ENCODE measurements around the gene MCCC1. TPM values are rescaled to one million over a fixed set of nuclear protein-coding genes. Genes with fewer than 3 reads are reported as not detected.

The MCCC1 gene
- total and polyA plus RNA-seq, 9 donors: 11.6 to 18.0 (median 13.6) TPM

DNA sequence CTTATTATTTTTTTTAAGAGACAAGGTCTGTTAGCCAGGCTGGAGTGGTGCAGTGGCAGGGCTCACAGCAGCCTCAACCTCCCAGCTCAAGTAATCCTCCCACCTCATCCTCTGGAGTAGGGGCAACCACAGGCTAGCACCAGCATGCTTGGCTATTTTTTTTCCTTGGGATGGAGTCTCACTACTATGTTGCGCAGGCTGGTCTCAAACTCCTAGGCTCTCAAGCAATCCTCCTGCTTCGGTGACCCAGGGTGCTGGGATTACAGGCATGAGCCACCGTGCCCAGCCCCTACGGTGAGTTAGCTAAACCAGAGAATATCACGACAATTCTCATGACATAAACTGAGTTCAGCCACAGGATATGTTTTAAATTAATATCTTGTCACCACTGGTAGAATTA lies 120.9 kb downstream of the MCCC1 start:
- H3K27ac ChIP-seq (ENCODE audit: low read length): no peak overlapping the region
- DNase-seq: no peak
- no peaks in the 10 kb centered on the region for H3K9me3 ChIP-seq (replicated peaks; ENCODE audit: control insufficient read depth, low read depth, low read length)
- H3K4me1 ChIP-seq (ENCODE audit: control insufficient read depth, insufficient read depth, low read length): peaks cover 15% of the 10 kb centered on the region
- H3K27me3 ChIP-seq (ENCODE audit: control insufficient read depth, insufficient read depth, low read length): no peaks in the 10 kb centered on the region
- H3K4me3 ChIP-seq (ENCODE audit: low read length): no peak overlapping the region
- no peaks in the 10 kb centered on the region for H3K36me3 ChIP-seq (ENCODE audit: control insufficient read depth, insufficient read depth, low read length)
- no CpG with 5 or more reads among the region's 5 CpGs for WGBS (ENCODE audit: insufficient coverage)

DNA sequence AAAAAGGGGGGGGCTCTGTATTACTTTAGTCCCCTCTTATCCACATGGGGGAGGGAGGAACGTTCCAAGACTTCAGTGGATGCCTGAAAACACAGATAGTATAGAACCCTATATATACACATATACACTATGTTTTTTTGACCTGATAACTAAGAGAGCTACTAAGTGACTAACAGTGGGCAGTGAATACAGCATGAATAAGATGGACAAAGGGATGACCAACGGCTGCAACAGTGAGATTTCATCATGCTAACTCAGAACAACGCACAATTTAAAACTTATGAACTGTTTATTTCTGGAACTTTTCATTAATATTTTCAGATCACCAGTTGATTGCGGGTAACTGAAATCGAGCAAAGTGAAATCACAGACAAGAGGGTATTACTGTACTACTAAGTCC lies 126.2 kb downstream of the MCCC1 start:
- Histone ChIP-seq H3K36me3 (ENCODE audit: control insufficient read depth, insufficient read depth, low read length) (no peaks in the 10 kb centered on the region), H3K27ac (ENCODE audit: low read length) (no peak overlapping the region), H3K27me3 (ENCODE audit: control insufficient read depth, insufficient read depth, low read length) (no peaks in the 10 kb centered on the region), H3K4me3 (ENCODE audit: low read length) (no peak overlapping the region), H3K9me3 (replicated peaks; ENCODE audit: control insufficient read depth, low read depth, low read length) (no peaks in the 10 kb centered on the region), H3K4me1 (ENCODE audit: control insufficient read depth, insufficient read depth, low read length) (no peaks in the 10 kb centered on the region)
- DNase-seq: no peak
- 80% methylated on average over 1 of the region's 5 CpGs for WGBS (ENCODE audit: insufficient coverage)

DNA sequence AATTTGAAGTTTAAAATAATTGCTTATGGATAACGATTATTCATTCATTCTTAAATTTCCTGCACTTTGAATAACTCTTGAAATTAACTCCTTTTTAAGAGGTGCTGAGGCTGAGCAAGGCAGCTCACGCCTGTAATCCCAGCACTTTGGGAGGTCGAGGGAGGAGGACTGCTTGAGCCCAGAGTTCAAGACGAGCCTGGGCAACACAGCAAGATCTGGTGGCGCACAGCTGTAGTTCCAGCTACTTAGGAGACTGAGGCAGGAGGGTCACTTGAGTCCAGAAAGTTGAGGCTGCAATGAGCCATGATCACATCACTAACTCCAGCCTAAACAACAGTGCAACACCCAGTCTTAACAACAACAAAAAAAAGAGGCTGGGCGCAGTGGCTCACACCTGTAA lies 126.9 kb downstream of the MCCC1 start:
- no peak overlapping the region for H3K27ac ChIP-seq (ENCODE audit: low read length)
- H3K9me3 ChIP-seq (replicated peaks; ENCODE audit: control insufficient read depth, low read depth, low read length): no peaks in the 10 kb centered on the region
- H3K27me3 ChIP-seq (ENCODE audit: control insufficient read depth, insufficient read depth, low read length): no peaks in the 10 kb centered on the region
- H3K4me1 ChIP-seq (ENCODE audit: control insufficient read depth, insufficient read depth, low read length): no peaks in the 10 kb centered on the region
- H3K4me3 ChIP-seq (ENCODE audit: low read length): no peak overlapping the region
- no peaks in the 10 kb centered on the region for H3K36me3 ChIP-seq (ENCODE audit: control insufficient read depth, insufficient read depth, low read length)
- 89% methylated on average over 3 of the region's 6 CpGs for WGBS (ENCODE audit: insufficient coverage)
- DNase-seq: no peak

DNA sequence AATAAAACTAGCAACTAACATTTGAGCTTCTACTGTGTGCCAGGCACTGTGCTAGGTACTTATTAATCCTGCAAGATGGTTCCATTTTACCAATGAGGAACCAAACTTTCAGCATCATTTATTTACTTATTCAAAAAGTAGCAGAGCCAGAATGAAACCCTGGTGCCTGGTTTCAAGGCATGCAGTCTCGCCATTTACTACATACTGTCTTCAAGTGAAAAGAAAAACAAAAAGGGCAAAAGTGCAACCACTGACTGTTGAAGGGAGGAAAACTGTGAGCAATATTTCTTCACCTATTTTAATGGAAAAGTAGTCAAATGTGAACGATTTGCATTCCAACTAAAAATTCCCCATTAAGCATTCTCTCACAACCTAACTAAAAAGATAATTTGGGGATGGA lies 127.7 kb downstream of the MCCC1 start:
- no peaks in the 10 kb centered on the region for H3K4me1 ChIP-seq (ENCODE audit: control insufficient read depth, insufficient read depth, low read length)
- H3K27ac ChIP-seq (ENCODE audit: low read length): no peak overlapping the region
- no peaks in the 10 kb centered on the region for H3K36me3 ChIP-seq (ENCODE audit: control insufficient read depth, insufficient read depth, low read length)
- no peaks in the 10 kb centered on the region for H3K9me3 ChIP-seq (replicated peaks; ENCODE audit: control insufficient read depth, low read depth, low read length)
- DNase-seq: no peak
- no peaks in the 10 kb centered on the region for H3K27me3 ChIP-seq (ENCODE audit: control insufficient read depth, insufficient read depth, low read length)
- no peak overlapping the region for H3K4me3 ChIP-seq (ENCODE audit: low read length)
- no CpG with 5 or more reads among the region's 2 CpGs for WGBS (ENCODE audit: insufficient coverage)

DNA sequence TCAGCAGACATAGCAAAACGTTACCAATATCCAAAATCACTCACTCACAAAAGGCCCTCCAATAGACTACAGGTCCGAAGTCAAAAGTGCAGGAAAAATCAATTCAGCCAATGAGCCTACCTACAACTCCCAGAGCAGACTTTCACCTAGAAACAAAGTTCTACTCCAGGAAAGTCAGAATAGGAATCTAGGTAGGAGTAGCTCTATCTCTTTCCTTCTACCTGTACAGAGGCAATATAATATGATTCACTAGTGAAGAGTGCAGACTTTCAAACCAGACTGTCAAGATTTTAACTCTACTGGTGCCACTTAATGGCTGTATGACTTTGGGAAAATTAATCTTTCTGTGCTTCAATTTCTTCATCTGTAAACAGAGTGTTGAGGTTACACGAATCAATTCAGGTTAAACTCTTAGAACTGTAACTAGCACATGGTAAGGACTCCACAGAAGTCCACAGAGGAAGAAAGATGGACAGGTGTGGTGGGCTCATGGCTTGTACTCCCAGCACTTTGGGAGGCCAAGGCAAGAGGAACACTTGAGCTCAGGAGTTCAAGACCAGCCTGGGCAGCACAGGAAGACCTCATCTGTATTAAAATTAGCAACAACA lies 128.4 kb downstream of the MCCC1 start:
- Histone ChIP-seq H3K4me1 (ENCODE audit: control insufficient read depth, insufficient read depth, low read length) (no peaks in the 10 kb centered on the region), H3K9me3 (replicated peaks; ENCODE audit: control insufficient read depth, low read depth, low read length) (no peaks in the 10 kb centered on the region), H3K4me3 (ENCODE audit: low read length) (no peak overlapping the region), H3K27me3 (ENCODE audit: control insufficient read depth, insufficient read depth, low read length) (no peaks in the 10 kb centered on the region), H3K36me3 (ENCODE audit: control insufficient read depth, insufficient read depth, low read length) (no peaks in the 10 kb centered on the region), H3K27ac (ENCODE audit: low read length) (no peak overlapping the region)
- no CpG with 5 or more reads among the region's 3 CpGs for WGBS (ENCODE audit: insufficient coverage)
- no peak for DNase-seq

DNA sequence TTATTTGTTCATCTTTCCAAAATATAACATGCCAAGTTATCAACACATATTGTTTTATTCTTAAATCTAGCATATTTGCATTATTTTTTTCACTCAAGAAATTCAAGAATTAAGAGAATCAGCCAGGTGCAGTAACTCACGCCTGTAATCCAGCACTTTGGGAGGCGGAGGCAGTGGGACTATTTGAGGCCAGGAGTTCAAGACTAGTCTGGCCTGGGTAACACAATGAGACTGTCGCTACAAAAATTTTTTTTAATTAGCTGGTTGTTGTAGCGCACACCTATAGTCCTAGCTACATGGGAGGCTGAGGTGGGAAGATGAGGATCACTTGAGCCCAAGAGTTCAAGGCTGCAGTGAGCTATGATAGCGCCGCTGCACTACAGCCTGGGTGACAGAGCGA lies 129.4 kb downstream of the MCCC1 start:
- WGBS (ENCODE audit: insufficient coverage): 100% methylated on average over 2 of the region's 7 CpGs
- Histone ChIP-seq H3K27ac (ENCODE audit: low read length) (no peak overlapping the region), H3K9me3 (replicated peaks; ENCODE audit: control insufficient read depth, low read depth, low read length) (no peaks in the 10 kb centered on the region), H3K4me3 (ENCODE audit: low read length) (no peak overlapping the region), H3K27me3 (ENCODE audit: control insufficient read depth, insufficient read depth, low read length) (no peaks in the 10 kb centered on the region), H3K36me3 (ENCODE audit: control insufficient read depth, insufficient read depth, low read length) (no peaks in the 10 kb centered on the region), H3K4me1 (ENCODE audit: control insufficient read depth, insufficient read depth, low read length) (no peaks in the 10 kb centered on the region)
- DNase-seq: no peak

DNA sequence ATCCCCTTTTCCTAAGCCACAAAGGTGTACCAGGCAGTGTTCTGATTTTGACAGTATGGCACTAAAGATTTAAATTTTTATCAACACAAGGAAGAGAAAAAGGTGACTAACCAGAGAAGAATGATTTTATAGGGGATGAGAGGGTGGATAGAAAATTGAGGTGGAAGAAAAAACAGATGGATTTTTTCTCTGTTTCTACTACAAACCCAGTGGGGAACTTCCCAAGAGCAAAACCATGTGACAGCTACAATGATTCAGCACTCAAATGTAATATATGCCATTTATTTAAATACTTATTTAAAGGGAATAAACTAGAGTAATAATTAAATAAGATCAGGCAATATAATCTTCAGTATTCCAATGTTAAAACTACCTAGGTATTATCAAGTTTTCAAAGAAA lies 130.0 kb downstream of the MCCC1 start:
- no peaks in the 10 kb centered on the region for H3K36me3 ChIP-seq (ENCODE audit: control insufficient read depth, insufficient read depth, low read length)
- H3K27ac ChIP-seq (ENCODE audit: low read length): no peak overlapping the region

DNA sequence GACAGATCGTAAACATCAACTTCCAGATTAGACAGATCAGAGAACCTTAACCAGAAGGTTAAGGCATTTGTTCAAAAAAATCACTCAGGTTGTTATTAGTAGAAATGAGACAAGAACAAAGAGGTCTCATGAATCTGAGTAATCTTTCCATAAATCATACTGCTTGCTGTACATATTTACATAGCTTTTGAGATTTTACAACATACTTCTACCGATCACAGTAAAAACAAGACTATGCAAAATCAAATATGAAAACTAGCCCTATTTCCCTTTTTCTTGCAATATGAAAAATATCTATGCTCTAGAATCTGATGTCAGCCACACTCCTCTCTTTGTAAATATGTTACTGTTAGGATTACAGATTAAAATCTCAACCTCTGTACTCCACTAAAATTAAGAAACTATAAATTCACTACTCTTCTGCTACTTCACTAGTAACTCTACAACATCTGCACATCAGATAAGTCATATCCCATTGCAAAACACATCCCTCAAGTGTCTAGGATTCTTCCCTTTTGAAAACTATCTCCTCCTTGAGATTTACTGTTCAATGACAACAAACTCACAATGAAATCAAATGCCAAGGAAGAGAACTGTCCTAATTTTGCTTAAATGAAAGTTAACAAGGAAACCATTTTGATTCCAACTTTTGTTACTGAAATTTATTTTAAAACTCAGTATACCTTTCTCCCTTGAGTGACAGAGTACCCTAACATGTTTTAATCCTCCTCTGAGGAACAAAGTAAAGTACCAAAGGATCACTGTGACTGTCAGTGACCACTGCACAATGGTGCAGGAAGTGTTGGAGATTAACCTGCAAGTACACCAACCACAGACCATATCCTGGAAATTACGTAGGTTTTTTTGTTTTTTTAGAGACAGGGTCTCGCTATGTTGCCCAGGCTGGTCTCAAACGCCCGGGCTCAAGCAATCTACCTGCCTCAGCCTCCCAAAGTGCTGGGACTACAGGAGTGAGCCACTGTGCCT lies 131.8 kb downstream of the MCCC1 start:
- no peak overlapping the region for H3K27ac ChIP-seq (ENCODE audit: low read length)
- no peak overlapping the region for H3K4me3 ChIP-seq (ENCODE audit: low read length)
- DNase-seq: no peak
- H3K4me1 ChIP-seq (ENCODE audit: control insufficient read depth, insufficient read depth, low read length): no peaks in the 10 kb centered on the region
- H3K36me3 ChIP-seq (ENCODE audit: control insufficient read depth, insufficient read depth, low read length): peaks cover under 1% of the 10 kb centered on the region
- WGBS (ENCODE audit: insufficient coverage): 70% methylated on average over 2 of the region's 6 CpGs
- H3K27me3 ChIP-seq (ENCODE audit: control insufficient read depth, insufficient read depth, low read length): no peaks in the 10 kb centered on the region
- no peaks in the 10 kb centered on the region for H3K9me3 ChIP-seq (replicated peaks; ENCODE audit: control insufficient read depth, low read depth, low read length)

More for the DNA sequence above, 130.0 kb downstream of the MCCC1 start:
- DNase-seq: no peak
- no peak overlapping the region for H3K4me3 ChIP-seq (ENCODE audit: low read length)
- H3K27me3 ChIP-seq (ENCODE audit: control insufficient read depth, insufficient read depth, low read length): no peaks in the 10 kb centered on the region
- H3K9me3 ChIP-seq (replicated peaks; ENCODE audit: control insufficient read depth, low read depth, low read length): no peaks in the 10 kb centered on the region
- H3K4me1 ChIP-seq (ENCODE audit: control insufficient read depth, insufficient read depth, low read length): no peaks in the 10 kb centered on the region

DNA sequence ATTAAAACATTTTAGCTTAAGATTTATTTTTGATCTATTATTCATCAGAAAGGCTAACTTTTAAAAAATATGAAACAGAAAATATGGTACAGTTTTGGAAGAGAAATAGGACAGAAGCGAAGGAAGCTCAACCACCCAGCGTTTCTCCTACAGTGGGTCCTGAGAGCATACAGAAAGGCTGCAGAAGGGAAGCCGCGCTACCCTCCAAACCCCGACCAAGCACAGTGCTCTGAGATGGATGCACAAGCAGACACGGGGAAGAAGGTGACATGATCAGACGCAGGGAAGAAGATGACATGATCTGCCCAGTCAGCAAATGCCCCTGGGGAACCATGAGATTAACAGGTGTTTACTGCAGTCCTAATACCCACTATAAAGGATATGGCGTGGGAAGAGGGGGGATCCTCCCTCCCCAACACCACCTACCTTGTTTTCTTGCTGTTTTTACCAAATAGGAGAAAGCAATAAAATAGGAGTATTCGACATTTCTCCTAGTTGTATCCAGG lies 133.4 kb downstream of the MCCC1 start:
- DNase-seq: no peak
- Histone ChIP-seq H3K36me3 (ENCODE audit: control insufficient read depth, insufficient read depth, low read length) (peaks cover 5% of the 10 kb centered on the region), H3K4me3 (ENCODE audit: low read length) (no peak overlapping the region), H3K27me3 (ENCODE audit: control insufficient read depth, insufficient read depth, low read length) (no peaks in the 10 kb centered on the region), H3K9me3 (replicated peaks; ENCODE audit: control insufficient read depth, low read depth, low read length) (no peaks in the 10 kb centered on the region), H3K27ac (ENCODE audit: low read length) (no peak overlapping the region), H3K4me1 (ENCODE audit: control insufficient read depth, insufficient read depth, low read length) (no peaks in the 10 kb centered on the region)
- 87% methylated on average over 5 of the region's 9 CpGs for WGBS (ENCODE audit: insufficient coverage)
